ENCODE data around the gene HCST.
A peak's percentile ranks its signal among the peaks of the same experiment; 100 is the strongest.
"Not testable (repeated sequence)": the region's sequence is repeated elsewhere in the genome, so short reads cannot be mapped to it uniquely, and the experiment has no call there.

The HCST gene

DNA sequence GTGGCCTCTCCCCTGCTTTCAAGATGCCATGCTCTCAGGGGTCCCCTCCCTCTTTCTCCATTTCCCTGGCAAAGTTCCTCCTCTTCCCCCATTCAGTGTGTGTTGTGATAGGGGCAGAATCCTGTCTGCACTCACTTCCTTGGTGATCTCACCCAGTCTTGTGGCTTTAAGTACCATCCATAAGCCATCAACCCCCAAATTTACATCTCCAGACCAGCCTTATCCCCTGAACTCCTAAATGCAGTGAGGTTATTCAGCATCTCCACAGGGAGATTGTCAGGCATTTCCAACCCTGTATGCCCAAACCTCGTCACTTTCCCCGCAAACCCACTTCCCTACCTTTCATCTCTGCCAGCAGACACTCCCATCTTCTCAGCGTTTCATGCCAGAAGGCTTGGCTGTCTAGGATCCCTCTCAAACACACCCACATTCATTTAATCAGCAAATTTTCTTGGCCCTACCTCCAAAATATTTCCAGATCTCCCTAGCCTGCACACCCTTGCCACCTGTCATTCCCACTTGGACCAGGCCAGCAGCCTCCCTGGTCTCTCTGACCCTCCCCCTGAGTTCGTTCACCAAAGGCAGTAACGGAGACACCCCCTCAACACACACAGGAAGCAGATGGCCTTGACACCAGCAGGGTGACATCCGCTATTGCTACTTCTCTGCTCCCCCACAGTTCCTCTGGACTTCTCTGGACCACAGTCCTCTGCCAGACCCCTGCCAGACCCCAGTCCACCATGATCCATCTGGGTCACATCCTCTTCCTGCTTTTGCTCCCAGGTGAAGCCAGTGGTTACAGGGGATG, at the start of gene HCST:
HCST (plus strand) TSS at position 676 of the 808 bp plus-strand sequence; CDS start at position 741, 65 bp downstream.
- in situ Hi-C loops (cut with HindIII; ENCODE audit: low pct_ligation_motif_present, low pct_unique_long_range_greater_than_20kb, low sequenced_read_pairs) = no loop called here
- DNase-seq = no peak

- no peak for DNase-seq
- in situ Hi-C loops (cut with HindIII; ENCODE audit: low pct_ligation_motif_present, low pct_unique_long_range_greater_than_20kb, low sequenced_read_pairs) = no loop called here
These were observed 49.1 kb upstream of the HCST start for GRCh38 chr19:35853038-35853756.

DNA sequence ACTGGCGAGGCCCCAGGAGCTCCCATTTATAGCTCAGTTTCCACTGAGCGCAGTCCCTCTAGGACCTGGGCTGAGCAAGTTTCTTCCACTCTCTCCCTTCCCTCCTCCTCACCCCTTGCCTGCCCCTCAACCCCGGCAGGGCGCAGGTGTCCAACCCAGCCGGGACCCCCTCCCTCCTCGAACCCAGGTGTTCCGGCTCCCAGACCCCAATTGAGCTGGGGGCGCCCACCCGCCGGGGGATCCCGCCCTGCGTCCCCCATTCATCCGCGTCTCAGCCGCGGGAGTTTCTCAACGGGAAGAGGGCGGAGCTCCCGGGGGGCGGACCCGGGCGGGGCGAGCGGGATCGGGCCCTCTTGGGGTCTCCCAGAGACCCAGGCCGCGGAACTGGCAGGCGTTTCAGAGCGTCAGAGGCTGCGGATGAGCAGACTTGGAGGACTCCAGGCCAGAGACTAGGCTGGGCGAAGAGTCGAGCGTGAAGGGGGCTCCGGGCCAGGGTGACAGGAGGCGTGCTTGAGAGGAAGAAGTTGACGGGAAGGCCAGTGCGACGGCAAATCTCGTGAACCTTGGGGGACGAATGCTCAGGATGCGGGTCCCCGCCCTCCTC, 45.7 kb upstream of the HCST start, which contains the start of gene KIRREL2:
KIRREL2 (plus strand) TSS at position 366 of the 604 bp plus-strand sequence; CDS start at position 575, 209 bp downstream.
- no peak for DNase-seq

GRCh38 chr19:35858311-35858710, 44.0 kb upstream of the HCST start:
- no peak for DNase-seq
- in situ Hi-C loops (cut with HindIII; ENCODE audit: low pct_ligation_motif_present, low pct_unique_long_range_greater_than_20kb, low sequenced_read_pairs) = no loop called here

More for the DNA sequence above, 45.7 kb upstream of the HCST start, which contains the start of gene KIRREL2:
- in situ Hi-C loops (cut with HindIII; ENCODE audit: low pct_ligation_motif_present, low pct_unique_long_range_greater_than_20kb, low sequenced_read_pairs) = no loop called here

DNA sequence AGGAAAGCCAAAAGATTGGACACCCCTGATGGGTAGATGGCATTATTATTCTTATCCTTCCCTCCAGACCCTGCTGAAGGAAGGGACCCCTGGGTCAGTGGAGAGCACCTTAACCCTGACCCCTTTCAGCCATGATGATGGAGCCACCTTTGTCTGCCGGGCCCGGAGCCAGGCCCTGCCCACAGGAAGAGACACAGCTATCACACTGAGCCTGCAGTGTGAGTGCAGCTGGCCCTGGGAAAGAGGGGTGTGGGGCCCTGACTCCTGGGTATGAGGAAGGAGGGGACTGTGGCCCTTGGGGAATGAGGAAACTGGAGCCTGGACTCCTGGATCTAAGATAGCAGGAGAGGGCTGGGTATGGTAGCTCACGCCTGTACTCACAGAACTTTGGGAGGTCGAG, 42.9 kb upstream of the HCST start:
- in situ Hi-C loops (cut with HindIII; ENCODE audit: low pct_ligation_motif_present, low pct_unique_long_range_greater_than_20kb, low sequenced_read_pairs) = no loop called here
- no peak for DNase-seq

GRCh38 chr19:35860436-35860817, 41.9 kb upstream of the HCST start:
- no peak for DNase-seq
- in situ Hi-C loops (cut with HindIII; ENCODE audit: low pct_ligation_motif_present, low pct_unique_long_range_greater_than_20kb, low sequenced_read_pairs) = no loop called here

DNA sequence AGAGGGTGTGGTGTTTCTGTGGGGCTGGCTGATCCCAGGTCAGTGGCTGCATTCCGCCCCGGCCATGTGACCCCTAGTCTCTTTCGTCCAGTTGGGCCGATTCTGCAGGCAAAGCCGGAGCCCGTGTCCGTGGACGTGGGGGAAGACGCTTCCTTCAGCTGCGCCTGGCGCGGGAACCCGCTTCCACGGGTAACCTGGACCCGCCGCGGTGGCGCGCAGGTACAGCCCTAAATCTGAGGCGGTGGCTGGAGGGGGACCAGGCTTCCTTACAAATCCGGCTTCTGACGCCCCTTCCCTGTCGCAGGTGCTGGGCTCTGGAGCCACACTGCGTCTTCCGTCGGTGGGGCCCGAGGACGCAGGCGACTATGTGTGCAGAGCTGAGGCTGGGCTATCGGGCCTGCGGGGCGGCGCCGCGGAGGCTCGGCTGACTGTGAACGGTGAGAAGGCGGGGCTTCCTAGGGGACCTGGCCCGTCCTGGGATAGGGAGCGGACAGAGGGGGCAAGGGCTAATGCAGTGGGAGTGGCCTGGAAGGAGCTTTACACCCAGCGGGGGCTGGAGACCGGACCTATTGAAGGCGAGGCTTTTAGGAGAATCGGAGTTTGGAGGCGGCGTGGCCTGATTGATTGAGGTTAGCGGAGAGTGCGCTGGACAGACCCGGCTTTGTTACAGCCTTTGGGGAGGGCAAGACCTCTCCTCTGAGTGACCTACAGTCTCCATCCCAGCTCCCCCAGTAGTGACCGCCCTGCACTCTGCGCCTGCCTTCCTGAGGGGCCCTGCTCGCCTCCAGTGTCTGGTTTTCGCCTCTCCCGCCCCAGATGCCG, 41.3 kb upstream of the HCST start:
- no peak for DNase-seq
- in situ Hi-C loops (cut with HindIII; ENCODE audit: low pct_ligation_motif_present, low pct_unique_long_range_greater_than_20kb, low sequenced_read_pairs) = no loop called here

DNA sequence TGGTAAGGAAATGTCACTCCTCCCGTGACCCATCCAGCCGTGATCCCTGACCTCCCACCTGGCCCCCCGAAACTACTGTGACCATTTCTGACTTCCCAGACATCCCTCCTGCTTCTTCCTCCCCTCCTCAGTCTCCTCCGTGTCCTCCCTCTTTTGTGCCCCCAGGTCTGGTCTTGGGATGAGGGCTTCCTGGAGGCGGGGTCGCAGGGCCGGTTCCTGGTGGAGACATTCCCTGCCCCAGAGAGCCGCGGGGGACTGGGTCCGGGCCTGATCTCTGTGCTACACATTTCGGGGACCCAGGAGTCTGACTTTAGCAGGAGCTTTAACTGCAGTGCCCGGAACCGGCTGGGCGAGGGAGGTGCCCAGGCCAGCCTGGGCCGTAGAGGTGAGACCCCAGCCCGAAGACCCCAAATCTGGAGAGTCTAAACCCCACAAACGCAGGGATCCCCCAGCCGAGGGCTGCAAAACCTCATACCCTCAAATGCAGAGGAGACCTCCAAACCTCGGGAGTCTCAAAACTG, 40.6 kb upstream of the HCST start:
- DNase-seq = no peak
- in situ Hi-C loops (cut with HindIII; ENCODE audit: low pct_ligation_motif_present, low pct_unique_long_range_greater_than_20kb, low sequenced_read_pairs) = no loop called here

DNA sequence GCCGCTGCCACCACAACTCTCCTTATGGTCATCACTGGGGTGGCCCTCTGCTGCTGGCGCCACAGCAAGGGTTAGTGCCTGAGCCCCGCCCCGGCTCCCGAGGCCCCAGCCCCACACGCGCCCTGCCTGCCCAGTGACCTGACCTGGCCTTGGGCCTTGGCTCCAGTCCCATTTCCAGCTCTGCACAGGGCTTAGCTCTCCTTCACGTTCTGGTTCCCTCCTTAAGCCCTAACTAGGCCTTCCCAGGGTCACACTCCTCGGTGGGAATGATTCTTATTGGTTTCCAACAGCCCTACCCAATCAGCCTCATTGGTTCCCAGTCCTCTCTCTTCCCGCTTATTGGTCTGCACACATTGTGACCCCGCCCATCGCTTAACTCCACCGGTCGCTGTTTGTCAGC, 39.8 kb upstream of the HCST start:
- in situ Hi-C loops (cut with HindIII; ENCODE audit: low pct_ligation_motif_present, low pct_unique_long_range_greater_than_20kb, low sequenced_read_pairs) = no loop called here
- DNase-seq = no peak

DNA sequence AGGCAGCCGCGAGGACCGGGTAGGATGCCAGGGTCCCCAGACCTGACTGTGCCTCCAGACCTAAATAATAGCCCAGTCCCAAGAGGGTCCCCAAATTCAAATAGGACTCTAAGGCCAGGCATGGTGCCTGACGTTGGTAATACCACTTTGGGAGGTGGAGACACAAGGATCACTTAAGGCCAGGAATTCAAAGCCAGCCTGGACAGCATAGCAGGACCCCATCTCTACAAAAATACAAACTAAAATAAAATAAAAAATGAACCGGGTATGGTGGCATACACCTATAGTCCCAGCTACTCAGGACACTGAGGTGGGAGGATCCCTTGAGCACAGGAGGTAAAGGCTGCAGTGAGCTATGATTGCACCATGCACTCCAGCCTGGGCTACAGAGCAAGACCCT, 39.3 kb upstream of the HCST start:
- in situ Hi-C loops (cut with HindIII; ENCODE audit: low pct_ligation_motif_present, low pct_unique_long_range_greater_than_20kb, low sequenced_read_pairs) = no loop called here
- DNase-seq = no peak

GRCh38 chr19:35868172-35868822, 34.0 kb upstream of the HCST start, which contains the start of gene APLP1:
Gene APLP1 (plus strand): TSS chr19:35868574. CDS start chr19:35868637, 63 bp downstream.
- in situ Hi-C loops (cut with HindIII; ENCODE audit: low pct_ligation_motif_present, low pct_unique_long_range_greater_than_20kb, low sequenced_read_pairs) = no loop called here
- peak; percentile 33 for DNase-seq

DNA sequence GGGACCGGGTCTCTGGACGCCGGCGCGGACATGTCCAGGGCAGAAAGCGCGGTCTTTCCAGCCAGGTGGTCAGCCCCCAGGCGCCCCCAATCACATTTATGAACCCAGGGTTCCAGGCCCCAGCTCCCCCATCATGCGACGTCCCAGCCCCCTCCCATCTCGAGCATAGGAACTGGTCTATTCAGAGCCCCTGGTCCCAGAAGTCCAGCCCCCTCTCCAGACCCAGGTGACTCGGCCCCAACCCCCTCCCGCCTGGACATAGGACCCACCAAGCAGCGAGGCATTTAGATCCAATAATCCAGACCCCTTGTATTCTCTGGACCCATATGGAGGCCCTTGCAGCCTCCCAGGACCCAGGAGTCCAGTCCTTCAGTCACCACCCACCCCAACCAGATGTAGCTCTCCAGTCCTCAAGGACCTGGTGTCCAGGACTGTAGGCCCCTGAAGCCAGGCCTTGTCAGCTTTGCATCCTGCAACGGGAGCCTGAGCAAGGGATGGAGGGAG, 33.5 kb upstream of the HCST start:
- DNase-seq = no peak
- in situ Hi-C loops (cut with HindIII; ENCODE audit: low pct_ligation_motif_present, low pct_unique_long_range_greater_than_20kb, low sequenced_read_pairs) = no loop called here

DNA sequence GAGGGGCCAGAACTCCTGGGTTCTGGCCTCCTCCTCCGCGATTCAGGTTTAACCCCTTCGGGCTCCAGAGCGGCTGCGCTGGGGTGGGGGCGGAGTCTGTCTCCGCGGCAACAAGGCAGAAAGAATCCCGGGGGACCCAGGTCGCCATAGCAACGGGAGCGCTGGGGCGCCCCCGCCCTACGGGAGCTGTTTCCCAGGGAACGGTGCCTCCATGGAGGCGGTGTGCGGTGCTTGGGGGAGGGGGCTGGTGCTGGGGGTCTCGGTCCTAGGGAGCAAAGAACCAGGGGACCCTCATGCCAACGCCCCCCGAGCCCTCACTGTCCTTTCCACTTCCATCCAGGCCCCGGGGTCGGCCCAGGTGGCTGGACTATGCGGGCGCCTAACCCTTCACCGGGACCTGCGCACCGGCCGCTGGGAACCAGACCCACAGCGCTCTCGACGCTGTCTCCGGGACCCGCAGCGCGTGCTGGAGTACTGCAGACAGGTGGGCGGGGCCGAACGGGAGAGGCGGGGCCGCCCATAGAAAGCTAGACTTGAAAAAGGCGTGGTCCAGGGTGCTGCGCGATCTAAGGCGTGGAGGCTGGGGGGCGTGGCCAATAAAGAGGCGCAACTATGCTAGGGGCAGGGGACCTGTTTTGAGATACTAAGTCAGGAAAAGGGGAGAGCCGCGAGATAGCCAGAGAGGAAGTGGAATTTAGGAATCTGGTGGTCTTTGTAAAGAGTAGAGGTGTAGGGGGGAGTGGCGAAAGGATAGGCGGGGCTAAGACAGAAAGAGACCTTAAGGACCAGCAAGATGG, 32.8 kb upstream of the HCST start:
- in situ Hi-C loops (cut with HindIII; ENCODE audit: low pct_ligation_motif_present, low pct_unique_long_range_greater_than_20kb, low sequenced_read_pairs) = no loop called here
- DNase-seq = peak; percentile 84

- in situ Hi-C loops (cut with HindIII; ENCODE audit: low pct_ligation_motif_present, low pct_unique_long_range_greater_than_20kb, low sequenced_read_pairs) = not testable (repeated sequence)
- peak; percentile 9 for DNase-seq
These were observed 32.1 kb upstream of the HCST start for GRCh38 chr19:35870124-35870736.

GRCh38 chr19:35870798-35871197, 31.5 kb upstream of the HCST start:
- no peak for DNase-seq
- in situ Hi-C loops (cut with HindIII; ENCODE audit: low pct_ligation_motif_present, low pct_unique_long_range_greater_than_20kb, low sequenced_read_pairs) = no loop called here

DNA sequence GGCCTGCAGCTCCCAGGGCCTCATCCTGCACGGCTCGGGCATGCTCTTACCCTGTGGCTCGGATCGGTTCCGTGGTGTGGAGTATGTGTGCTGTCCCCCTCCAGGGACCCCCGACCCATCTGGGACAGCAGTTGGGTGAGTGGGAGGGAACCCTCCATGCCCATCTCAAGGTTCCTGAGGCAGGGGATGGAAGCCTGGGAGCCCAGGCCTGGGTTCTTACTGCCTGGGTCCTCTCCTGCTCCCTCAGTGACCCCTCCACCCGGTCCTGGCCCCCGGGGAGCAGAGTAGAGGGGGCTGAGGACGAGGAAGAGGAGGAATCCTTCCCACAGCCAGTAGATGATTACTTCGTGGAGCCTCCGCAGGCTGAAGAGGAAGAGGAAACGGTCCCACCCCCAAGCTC, 30.7 kb upstream of the HCST start:
- DNase-seq = no peak
- in situ Hi-C loops (cut with HindIII; ENCODE audit: low pct_ligation_motif_present, low pct_unique_long_range_greater_than_20kb, low sequenced_read_pairs) = no loop called here

DNA sequence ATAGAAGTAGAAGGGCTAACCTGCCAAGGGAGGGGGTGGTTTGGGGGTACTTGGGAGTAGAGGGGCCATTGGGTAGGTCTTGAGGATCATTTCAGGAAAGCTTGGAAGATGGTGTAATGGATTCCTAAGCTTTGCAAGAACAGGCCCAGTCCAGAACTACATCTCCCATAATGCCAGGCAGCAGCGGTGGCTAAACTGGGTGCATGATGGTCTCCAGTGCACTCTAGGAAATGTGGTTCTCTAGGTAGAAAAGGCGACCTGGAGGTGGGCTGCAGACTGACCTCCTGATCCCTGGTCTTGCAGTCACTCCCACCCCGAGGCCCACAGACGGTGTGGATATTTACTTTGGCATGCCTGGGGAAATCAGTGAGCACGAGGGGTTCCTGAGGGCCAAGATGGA, 30.1 kb upstream of the HCST start:
- in situ Hi-C loops (cut with HindIII; ENCODE audit: low pct_ligation_motif_present, low pct_unique_long_range_greater_than_20kb, low sequenced_read_pairs) = no loop called here
- no peak for DNase-seq

Data from ACHN (cell line).